ENCODE results near the gene LRRC7.

LRRC7 gene

GRCh38 chr1:69567652-69568420 is at the start of gene LRRC7:
TSS of gene LRRC7 (plus strand) at chr1:69567922. CDS start at chr1:69568640, 718 bp downstream.
- peak; percentile 55 for DNase-seq (ENCODE audit: low spot score)
- peak; percentile 5 for FAIRE-seq

DNA sequence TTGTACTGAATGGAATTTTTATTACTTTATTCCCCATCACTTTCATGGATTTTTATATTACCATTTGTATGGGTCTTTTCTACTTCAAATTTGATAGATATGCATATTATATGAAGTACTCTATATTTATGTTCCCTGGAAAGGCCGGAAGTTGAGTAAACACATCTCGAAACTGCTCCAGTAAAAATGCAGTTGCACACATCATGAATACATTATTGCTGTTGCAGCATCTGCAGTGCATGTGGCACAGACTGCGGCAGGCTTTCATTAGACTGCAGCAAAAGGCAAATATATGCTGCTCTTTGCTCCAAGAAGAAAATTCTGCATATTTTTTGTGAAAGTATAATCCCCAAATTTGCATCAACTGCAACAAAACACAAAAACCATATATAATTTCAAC is 48.7 kb upstream of the LRRC7 start:
- DNase-seq (ENCODE audit: low spot score) (no peak), FAIRE-seq (no peak)

GRCh38 chr1:69520326-69520725 is 47.4 kb upstream of the LRRC7 start:
- FAIRE-seq (no peak), DNase-seq (ENCODE audit: low spot score) (no peak)

DNA sequence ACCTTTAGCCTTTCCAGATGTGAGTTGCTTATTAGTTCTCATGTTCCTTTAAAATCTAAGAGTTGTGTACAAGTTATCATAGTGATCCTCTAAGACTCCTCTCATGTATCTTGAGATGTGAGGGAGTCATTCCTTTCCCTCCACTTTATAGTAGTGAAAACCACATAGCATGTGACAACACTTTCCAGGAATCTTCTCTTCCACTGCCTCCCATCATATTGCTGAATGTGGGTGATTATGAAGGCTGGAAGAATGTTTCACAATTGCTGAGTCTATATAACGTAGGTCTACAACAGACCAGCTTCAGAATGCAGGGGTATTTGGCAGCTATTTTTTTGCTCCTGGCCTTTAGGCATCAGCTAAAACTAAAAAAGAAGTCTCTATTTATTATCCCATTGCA is 44.7 kb upstream of the LRRC7 start:
- DNase-seq (ENCODE audit: low spot score) = peak; percentile 61
- peak; percentile 5 for FAIRE-seq

DNA sequence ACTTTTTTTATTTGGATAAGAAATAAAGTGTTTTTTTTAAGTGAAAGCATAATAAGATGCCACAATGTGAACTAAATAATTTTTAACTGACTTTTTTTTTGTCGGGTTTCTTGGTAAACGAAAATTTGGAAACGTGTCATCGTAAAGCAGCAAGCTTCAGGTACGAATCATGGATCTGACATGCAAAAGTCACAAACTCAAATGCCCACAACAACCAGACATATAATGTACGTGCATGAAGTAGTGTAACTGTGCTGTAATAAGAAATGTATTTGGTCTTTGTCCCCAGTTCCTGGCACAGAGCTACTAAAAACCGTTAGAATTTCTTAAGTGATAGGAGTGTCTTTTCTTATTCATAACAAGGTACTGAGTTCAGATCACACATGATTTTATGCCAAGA is 44.3 kb upstream of the LRRC7 start:
- no peak for FAIRE-seq
- DNase-seq (ENCODE audit: low spot score) = no peak

GRCh38 chr1:69524015-69524414 is 43.7 kb upstream of the LRRC7 start:
- FAIRE-seq (peak; percentile 32), DNase-seq (ENCODE audit: low spot score) (no peak)

- DNase-seq (ENCODE audit: low spot score) (no peak), FAIRE-seq (no peak)
These were observed 40.4 kb upstream of the LRRC7 start for GRCh38 chr1:69527273-69527672.

- DNase-seq (ENCODE audit: low spot score) = no peak
These were observed 39.3 kb upstream of the LRRC7 start for GRCh38 chr1:69528376-69528775.

GRCh38 chr1:69533343-69533742 is 34.4 kb upstream of the LRRC7 start:
- FAIRE-seq (no peak), DNase-seq (ENCODE audit: low spot score) (no peak)

More at GRCh38 chr1:69528376-69528775, 39.3 kb upstream of the LRRC7 start:
- FAIRE-seq = no peak

GRCh38 chr1:69534829-69535228 is 32.9 kb upstream of the LRRC7 start:
- DNase-seq (ENCODE audit: low spot score) = no peak
- no peak for FAIRE-seq

DNA sequence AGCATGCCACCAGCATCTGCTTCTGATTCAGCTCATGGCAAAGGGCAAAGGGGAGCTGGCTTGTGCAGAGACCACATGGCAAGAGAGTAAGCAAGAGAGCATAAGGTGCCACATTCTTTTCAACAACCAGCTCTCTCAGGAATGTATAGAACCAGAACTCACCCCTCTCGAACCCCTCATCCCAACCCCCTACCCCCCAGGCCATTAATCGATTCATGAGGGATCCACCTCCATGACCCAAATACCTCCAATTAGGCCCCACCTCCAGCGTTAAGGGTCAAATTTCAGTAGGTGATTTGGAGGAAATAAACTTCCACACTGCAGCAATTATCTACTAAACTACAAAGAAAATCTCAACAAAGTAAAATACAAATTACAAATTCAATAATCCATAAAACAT is 32.2 kb upstream of the LRRC7 start:
- FAIRE-seq (no peak), DNase-seq (ENCODE audit: low spot score) (no peak)

DNA sequence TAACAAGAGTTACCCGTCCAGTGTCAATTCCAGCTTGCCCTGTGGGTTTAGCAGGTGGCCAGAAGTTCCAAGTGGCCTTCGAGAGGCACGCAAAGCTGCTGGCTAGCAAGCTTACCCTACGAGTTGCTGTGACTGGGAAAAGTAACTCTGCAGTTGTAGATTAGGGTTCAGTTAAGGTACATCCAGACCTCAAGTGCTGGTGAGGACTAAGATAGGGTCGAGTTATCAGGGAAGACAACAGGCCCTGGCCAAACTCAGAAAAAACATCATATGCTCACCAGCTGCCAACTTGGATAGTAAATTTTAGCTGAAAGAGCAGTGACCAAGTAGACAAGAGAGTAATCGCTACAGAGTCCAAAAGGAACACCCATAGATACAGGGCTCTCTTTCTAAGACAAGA is 27.7 kb upstream of the LRRC7 start:
- no peak for DNase-seq (ENCODE audit: low spot score)
- FAIRE-seq = no peak

GRCh38 chr1:69551476-69552324 is 16.0 kb upstream of the LRRC7 start:
- FAIRE-seq = peak; percentile 23
- DNase-seq (ENCODE audit: low spot score) = no peak

DNA sequence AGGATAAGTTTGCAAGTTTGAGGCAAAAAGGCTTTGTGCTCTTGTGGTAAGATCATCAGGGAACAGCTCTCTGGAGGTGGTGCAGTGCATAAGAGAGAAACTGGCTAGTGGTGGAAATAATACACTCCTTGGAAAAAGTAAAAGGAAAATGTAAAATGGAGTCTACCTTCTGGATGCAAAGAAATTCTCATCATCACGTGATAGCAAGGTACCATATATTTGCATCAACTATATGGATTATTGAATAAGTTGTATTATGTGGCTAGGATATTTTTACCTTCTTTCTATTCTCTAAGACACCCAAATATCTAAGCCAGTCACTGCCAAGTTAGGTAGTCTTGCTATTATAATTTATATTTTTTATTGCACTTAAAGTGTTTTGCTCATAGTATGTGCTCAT is 14.0 kb upstream of the LRRC7 start:
- FAIRE-seq (no peak), DNase-seq (ENCODE audit: low spot score) (no peak)

- DNase-seq (ENCODE audit: low spot score) = peak; percentile 4
- no peak for FAIRE-seq
These were observed 876 bp downstream of the LRRC7 start for GRCh38 chr1:69568421-69569174.

GRCh38 chr1:69569175-69569541 is 1.4 kb downstream of the LRRC7 start:
- no peak for FAIRE-seq
- DNase-seq (ENCODE audit: low spot score) = no peak

DNA sequence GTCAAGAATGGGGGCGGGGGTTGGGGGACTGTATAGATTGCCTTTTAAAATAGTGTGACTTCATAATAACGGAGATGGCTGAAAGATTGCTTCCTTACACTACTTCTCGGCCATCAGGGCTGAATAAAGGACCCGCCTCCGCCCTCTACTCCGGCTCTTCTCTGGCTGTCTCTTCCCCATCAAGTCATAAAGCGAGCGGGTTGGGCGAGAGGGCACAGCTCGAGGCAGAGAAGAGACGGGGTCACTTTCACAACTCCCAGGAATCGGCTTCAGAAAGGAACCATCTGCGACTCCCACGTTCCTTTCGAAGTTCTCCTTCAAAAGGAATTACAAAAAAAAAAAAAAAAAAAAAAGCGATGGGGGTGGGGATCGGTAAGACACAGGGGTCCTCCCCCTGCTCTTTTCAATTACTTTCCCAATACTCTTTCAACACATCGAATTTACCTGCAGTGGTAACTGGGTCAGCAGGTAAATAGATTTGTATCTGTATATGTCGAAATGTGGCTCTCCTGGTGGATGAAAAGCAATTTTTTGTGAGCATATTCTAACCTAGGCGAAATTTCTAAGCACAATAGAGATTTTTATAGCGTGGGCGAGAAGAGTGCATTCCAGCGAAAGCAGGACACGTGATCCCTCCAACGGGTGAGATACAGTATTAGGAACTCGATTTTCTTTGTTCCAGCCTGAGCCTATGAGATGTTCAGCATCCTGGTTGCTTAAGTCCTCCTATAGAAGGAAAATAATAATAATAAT is 2.0 kb downstream of the LRRC7 start:
- DNase-seq (ENCODE audit: low spot score) = no peak
- no peak for FAIRE-seq

- DNase-seq (ENCODE audit: low spot score) = no peak
- no peak for FAIRE-seq
These were observed 2.6 kb downstream of the LRRC7 start for GRCh38 chr1:69570356-69570755.

- DNase-seq (ENCODE audit: low spot score) (no peak), FAIRE-seq (no peak)
These were observed 5.2 kb downstream of the LRRC7 start for GRCh38 chr1:69572921-69573320.

GRCh38 chr1:69573911-69574310 is 6.2 kb downstream of the LRRC7 start:
- FAIRE-seq = no peak

GRCh38 chr1:69585666-69586065 is 17.9 kb downstream of the LRRC7 start:
- DNase-seq (ENCODE audit: low spot score) (no peak), FAIRE-seq (no peak)

More at GRCh38 chr1:69573911-69574310, 6.2 kb downstream of the LRRC7 start:
- DNase-seq (ENCODE audit: low spot score) = no peak
